BLaER1 (cell line): ENCODE measurements around the gene SLC4A7.

Source experiments
- H3K27ac ChIP-seq: shearing (Covaris generic); formaldehyde crosslinking; 2 replicates; pipeline ENCODE4 v1.8.1; 2022
- H3K27me3 ChIP-seq: shearing (Covaris generic); formaldehyde crosslinking; 2 replicates; pipeline ENCODE4 v1.8.1; 2022
- H3K36me3 ChIP-seq: shearing (Covaris generic); formaldehyde crosslinking; 2 replicates; pipeline ENCODE4 v1.8.1; 2022
- H3K4me1 ChIP-seq: shearing (Covaris generic); formaldehyde crosslinking; 2 replicates; pipeline ENCODE4 v1.8.1; 2022
- H3K4me2 ChIP-seq: shearing (Covaris generic); formaldehyde crosslinking; 2 replicates; pipeline ENCODE4 v1.8.1; 2022
- H3K4me3 ChIP-seq: shearing (Covaris generic); formaldehyde crosslinking; 2 replicates; pipeline ENCODE4 v1.8.1; 2022
- H3K9ac ChIP-seq: shearing (Covaris generic); formaldehyde crosslinking; 2 replicates; pipeline ENCODE4 v1.8.1; 2022
- H3K9me3 ChIP-seq: shearing (Covaris generic); formaldehyde crosslinking; 2 replicates; pipeline ENCODE4 v1.8.1; 2022
- H4K20me1 ChIP-seq: shearing (Covaris generic); formaldehyde crosslinking; 2 replicates; pipeline ENCODE4 v1.8.1; 2022
- Cebpa-rat ChIP-seq: shearing (Covaris generic); IDR thresholded peaks from 2 replicates; pipeline ENCODE4 v1.8.1; 2022

The SLC4A7 gene

DNA sequence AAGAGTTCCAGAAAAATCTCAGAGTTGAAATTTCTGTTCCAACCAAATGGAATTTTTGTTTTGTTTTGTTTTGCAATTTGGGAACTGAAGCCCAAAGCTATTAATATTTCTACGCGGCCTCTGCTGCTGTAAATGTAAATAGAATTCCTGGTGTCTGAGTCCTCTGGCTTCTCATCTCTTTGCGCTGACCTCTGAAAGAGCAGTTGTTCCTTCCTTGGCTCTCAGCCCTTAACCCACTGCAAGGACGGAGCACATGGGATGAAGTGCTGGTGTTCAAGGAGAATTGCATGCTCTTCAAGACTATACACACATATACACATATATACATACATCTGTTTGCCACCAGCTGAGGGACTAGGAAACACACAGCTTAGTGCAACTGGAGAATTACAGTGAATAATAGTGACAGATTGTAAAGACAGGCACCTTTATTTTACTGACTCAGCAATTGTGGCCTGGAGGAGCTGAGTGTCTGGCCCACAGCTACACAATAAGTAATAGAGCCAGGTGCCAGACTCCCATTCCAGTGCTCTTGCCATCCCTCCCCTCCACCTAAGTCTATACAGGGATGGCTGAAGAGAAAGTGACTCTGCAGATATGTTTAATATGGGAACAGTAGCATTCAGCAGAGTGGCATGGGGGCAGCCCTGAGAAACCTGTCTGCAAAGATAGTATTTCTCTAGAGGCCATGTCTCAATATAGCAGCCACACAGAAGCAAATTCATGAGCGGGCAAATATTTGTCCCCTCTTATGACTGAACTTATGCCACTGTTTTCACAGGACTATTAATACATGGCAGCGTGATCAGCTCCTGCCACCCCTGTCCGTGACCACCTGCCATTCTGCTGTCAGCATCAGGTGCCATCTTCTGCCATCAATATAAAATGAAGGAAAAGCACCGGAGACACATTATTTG, 157.3 kb downstream of the SLC4A7 start:
- H3K27me3 ChIP-seq = no peaks in the 10 kb centered on the region
- no peaks in the 10 kb centered on the region for H4K20me1 ChIP-seq
- H3K4me1 ChIP-seq = no peaks in the 10 kb centered on the region
- H3K9me3 ChIP-seq = peaks cover 17% of the 10 kb centered on the region
- no peak overlapping the region for H3K27ac ChIP-seq
- H3K9ac ChIP-seq = no peak overlapping the region
- H3K4me2 ChIP-seq = no peak overlapping the region
- TF ChIP-seq Cebpa-rat = no peak
- H3K4me3 ChIP-seq = no peak overlapping the region
- no peaks in the 10 kb centered on the region for H3K36me3 ChIP-seq

DNA sequence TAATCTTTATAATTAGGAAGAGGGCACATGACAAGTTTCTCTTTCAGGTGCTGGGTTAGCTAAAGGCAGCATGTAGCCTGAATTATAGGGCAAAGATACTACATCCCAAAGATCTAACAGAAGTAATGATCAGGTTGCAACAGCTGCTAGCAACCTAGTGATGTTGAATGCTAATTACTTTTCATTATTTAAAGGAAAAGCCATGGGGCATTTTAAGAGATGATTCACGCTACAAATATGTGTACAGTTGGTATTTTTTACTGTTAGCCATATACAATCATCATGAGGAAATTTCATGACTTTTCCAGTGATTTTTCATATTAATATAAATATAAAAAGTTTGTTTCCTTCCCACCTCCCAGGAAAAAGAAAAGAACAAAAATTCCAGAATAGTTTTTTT, 158.0 kb downstream of the SLC4A7 start:
- peaks cover 17% of the 10 kb centered on the region for H3K9me3 ChIP-seq
- H3K27ac ChIP-seq = no peak overlapping the region
- no peaks in the 10 kb centered on the region for H3K4me1 ChIP-seq
- no peak overlapping the region for H3K9ac ChIP-seq
- no peak overlapping the region for H3K4me3 ChIP-seq
- no peak overlapping the region for H3K4me2 ChIP-seq
- no peak for TF ChIP-seq Cebpa-rat
- H4K20me1 ChIP-seq = no peaks in the 10 kb centered on the region
- no peaks in the 10 kb centered on the region for H3K27me3 ChIP-seq
- no peaks in the 10 kb centered on the region for H3K36me3 ChIP-seq

GRCh38 chr3:27325419-27325818, 158.8 kb downstream of the SLC4A7 start:
- no peak for TF ChIP-seq Cebpa-rat
- no peak overlapping the region for H3K27ac ChIP-seq

GRCh38 chr3:27324686-27325085, 159.5 kb downstream of the SLC4A7 start:
- no peak overlapping the region for H3K4me2 ChIP-seq
- no peaks in the 10 kb centered on the region for H4K20me1 ChIP-seq
- no peaks in the 10 kb centered on the region for H3K36me3 ChIP-seq
- H3K27ac ChIP-seq = no peak overlapping the region
- no peaks in the 10 kb centered on the region for H3K27me3 ChIP-seq
- H3K4me3 ChIP-seq = no peak overlapping the region
- no peak for TF ChIP-seq Cebpa-rat
- peaks cover 17% of the 10 kb centered on the region for H3K9me3 ChIP-seq
- H3K9ac ChIP-seq = no peak overlapping the region
- no peaks in the 10 kb centered on the region for H3K4me1 ChIP-seq

More at GRCh38 chr3:27325419-27325818, 158.8 kb downstream of the SLC4A7 start:
- Histone ChIP-seq H3K9me3 (peaks cover 17% of the 10 kb centered on the region), H3K36me3 (no peaks in the 10 kb centered on the region), H3K4me3 (no peak overlapping the region), H3K9ac (no peak overlapping the region), H3K4me1 (no peaks in the 10 kb centered on the region), H3K27me3 (no peaks in the 10 kb centered on the region), H4K20me1 (no peaks in the 10 kb centered on the region), H3K4me2 (no peak overlapping the region)

DNA sequence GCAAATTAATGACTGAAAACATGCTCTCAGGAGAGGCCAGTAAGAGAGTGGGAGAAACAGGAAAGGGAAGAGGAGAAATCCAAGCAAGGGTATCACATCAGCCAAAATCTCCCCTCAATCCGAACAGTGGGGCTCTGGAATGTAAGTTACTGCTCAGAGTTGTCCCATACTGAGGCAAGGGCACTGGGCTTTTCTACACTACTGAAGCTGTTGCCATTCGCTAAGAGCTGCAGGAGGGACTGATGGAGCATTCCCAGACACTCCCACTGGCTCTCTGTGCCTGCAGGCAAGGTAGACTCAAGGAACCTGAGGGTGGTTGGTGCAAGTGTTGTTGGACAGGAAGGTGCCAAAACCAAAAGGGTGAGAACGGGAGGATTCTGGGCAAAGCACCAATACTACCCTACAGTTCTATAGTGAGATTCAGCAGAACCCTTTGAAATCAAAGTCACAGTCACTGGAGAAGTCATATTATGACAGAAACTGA, 161.1 kb downstream of the SLC4A7 start:
- H3K9ac ChIP-seq = no peak overlapping the region
- no peak for TF ChIP-seq Cebpa-rat
- no peak overlapping the region for H3K4me3 ChIP-seq
- H4K20me1 ChIP-seq = no peaks in the 10 kb centered on the region
- H3K27me3 ChIP-seq = no peaks in the 10 kb centered on the region
- H3K36me3 ChIP-seq = no peaks in the 10 kb centered on the region
- H3K4me2 ChIP-seq = 0 out of 2 replicates have a peak overlapping the region, but pooled peaks have one; percentile 5
- H3K9me3 ChIP-seq = peaks cover 1% of the 10 kb centered on the region; the same call in 1 of the 2 replicates
- H3K27ac ChIP-seq = no peak overlapping the region
- no peaks in the 10 kb centered on the region for H3K4me1 ChIP-seq
